ENCODE measurements around the gene PBX2. TPM values are rescaled to one million over a fixed set of nuclear protein-coding genes. Genes with fewer than 3 reads are reported as not detected.

PBX2 gene
- total RNA-seq, 1 donor: 19.6 TPM

DNA sequence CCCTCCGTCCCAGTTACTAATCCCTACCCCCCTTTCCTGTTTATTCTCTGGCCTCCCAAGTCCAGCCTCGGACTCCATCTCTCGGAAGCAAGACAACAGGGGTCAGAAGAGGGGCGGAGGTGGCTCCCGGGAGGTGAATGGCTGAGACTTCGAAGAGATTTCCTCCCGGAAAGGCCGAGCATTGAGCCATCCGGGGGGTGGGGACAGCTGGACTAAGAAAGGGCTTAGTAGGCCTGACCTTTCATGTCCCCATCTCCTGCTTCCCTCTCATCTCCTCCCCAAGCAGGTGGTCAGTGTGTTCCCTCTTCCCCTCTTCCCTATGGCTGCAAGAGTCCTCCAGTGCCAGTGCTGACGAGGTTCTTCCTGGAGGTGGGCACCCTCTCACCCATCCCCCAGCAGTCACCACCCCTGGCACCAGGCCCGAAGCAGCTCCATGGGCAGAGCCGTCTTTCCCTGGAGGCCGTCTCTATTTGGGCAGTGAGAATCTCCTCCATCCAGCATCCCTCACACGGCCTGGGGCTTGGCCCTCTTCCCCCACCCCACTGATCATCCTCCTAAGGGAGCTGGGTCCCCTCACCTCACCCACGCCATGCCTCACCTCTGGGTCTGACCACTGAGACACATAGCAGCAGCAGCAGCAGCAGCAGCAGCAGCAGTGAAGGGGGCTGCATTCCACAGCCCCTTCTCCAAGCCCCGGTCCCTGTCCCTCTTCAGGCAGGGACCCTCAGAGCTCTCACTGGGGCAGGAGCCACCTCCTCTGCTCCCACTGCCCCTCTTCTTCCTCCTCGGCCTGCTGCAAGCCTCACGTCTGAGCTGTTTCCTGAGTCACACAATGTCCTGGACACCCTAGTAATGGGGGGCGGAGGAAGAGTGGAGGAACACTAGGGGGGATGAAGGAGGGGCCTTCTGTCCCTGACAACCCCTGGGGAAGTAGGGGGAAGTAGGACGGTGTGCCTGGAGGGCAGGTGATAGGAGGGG, 33.5 kb upstream of the PBX2 start, which contains the start of gene NOTCH4:
Gene NOTCH4 (minus strand): TSS at position 810 of the 978 bp plus-strand sequence. CDS start 139 bp downstream, at position 671.
- DNase-seq (ENCODE audit: low read depth): no peak
- H3K4me3 ChIP-seq (ENCODE audit: low read depth, low read length): no peak within 1 kb of the TSS
- TF ChIP-seq, protein P1, sequence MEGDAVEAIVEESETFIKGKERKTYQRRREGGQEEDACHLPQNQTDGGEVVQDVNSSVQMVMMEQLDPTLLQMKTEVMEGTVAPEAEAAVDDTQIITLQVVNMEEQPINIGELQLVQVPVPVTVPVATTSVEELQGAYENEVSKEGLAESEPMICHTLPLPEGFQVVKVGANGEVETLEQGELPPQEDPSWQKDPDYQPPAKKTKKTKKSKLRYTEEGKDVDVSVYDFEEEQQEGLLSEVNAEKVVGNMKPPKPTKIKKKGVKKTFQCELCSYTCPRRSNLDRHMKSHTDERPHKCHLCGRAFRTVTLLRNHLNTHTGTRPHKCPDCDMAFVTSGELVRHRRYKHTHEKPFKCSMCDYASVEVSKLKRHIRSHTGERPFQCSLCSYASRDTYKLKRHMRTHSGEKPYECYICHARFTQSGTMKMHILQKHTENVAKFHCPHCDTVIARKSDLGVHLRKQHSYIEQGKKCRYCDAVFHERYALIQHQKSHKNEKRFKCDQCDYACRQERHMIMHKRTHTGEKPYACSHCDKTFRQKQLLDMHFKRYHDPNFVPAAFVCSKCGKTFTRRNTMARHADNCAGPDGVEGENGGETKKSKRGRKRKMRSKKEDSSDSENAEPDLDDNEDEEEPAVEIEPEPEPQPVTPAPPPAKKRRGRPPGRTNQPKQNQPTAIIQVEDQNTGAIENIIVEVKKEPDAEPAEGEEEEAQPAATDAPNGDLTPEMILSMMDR (IDR thresholded peaks at IDR 0.05; ENCODE audit: insufficient read depth, low read length): no peak

DNA sequence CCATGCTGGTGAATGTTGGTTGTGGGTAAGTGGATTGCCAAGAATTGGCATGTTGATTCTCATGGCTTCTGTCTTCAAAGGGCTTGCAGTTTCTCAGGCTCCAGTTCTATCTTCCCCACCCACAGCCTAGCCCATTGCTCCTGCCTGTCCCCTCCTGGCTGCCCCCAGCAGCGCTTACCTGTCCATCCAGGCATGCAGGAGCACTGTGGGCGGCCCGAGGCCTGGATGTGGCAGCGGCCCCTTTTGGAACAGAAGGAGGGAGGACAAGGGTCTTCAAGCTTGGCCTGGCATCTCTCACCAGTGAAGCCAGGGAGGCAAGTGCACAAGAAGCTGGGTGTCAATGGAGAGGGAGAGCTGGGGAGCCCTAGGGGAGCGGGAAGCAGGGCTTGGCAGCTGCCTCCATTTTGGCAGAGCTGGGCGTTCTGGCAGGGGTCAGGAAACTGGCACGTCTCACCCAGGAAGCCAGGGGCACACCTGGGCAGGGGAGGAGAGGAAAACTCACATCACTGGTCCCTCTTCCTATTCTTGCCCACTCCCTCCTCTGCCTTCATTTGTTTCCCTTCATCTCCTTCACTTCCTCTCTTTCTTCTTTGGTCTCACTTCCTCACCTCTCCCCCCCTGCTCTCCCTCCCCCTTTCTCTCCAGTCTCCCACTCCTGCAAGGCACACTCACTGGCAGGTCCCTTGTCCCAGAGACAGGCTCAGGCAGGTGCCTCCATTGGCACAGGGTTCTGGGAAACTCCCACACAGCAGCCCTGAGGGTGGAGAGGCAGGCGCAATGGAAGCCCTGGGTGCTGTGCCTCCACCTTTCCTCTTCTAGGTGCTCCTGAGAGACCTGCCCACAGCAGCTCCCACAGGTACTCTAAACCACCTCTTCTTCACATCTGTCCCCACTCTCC, 32.6 kb upstream of the PBX2 start:
- DNase-seq (ENCODE audit: low read depth): no peak
- TF ChIP-seq, protein P1 (IDR thresholded peaks at IDR 0.05; ENCODE audit: insufficient read depth, low read length): no peak

DNA sequence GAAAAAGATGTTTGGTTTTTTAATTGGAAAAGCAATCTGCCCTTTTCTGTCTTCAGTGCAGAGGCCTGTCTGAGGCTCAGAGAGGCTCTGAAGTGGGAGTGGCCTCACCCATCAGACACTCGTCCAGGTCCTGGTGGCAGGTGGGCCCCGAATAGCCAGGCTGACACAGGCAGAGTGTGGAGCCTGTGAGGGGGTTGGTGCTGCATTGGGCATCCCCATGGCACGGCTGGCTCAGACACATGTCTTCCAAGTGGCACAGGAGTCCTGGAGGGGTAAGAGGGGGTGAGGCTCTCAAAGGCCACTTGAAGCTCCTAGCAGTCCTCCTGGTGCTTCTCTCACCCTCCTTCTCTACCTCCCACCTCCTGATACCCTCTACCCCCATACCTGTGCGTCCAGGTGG, 30.0 kb upstream of the PBX2 start:
- TF ChIP-seq, protein P1 (IDR thresholded peaks at IDR 0.05; ENCODE audit: insufficient read depth, low read length): no peak
- DNase-seq (ENCODE audit: low read depth): no peak

More for the DNA sequence above, 32.6 kb upstream of the PBX2 start:
- no peak overlapping the region for H3K4me3 ChIP-seq (ENCODE audit: low read depth, low read length)

DNA sequence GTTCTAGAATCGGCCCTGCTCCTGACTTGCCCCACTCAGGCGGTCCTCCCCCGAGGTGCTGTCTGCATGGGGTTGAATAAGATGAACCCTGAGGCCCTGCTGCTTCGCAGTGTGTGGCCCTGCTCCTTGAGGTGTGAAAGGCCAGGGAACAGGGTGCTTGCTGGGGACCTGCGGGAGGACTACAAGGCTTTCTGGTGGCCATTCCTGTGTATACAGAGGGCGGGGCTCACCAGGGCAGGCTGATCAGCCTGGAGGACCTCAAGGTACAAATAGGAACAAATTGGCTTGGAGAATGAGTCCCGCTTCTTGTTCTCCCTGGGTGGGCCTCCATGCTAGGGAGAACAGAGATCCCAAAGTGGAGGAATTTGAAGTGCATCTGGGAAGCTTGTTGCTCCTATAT, 28.2 kb upstream of the PBX2 start:
- no peak overlapping the region for H3K4me3 ChIP-seq (ENCODE audit: low read depth, low read length)
- TF ChIP-seq, protein P1 (IDR thresholded peaks at IDR 0.05; ENCODE audit: insufficient read depth, low read length): no peak
- no peak for DNase-seq (ENCODE audit: low read depth)

More for the DNA sequence above, 30.0 kb upstream of the PBX2 start:
- H3K4me3 ChIP-seq (ENCODE audit: low read depth, low read length): no peak overlapping the region

DNA sequence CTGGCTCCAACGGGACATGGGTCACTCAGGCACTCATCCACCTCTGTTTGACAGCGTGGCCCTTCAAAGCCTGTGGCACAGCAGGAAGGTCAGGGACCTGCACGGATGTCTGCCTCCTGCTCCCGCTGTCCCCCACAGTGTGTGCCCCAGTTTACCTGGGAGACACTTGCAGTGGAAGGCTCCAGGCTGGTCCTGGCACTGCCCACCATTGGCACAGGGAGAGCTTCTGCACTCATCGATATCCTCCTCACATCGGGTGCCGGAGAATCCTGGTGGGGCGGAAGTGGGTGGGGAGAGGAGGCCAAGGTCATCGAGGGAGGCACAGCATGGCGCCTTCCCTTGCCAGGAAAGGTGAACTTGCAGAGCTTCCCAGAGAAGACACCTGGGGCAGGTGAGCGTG, 27.0 kb upstream of the PBX2 start:
- TF ChIP-seq, protein P1 (IDR thresholded peaks at IDR 0.05; ENCODE audit: insufficient read depth, low read length): no peak
- no peak for DNase-seq (ENCODE audit: low read depth)
- H3K4me3 ChIP-seq (ENCODE audit: low read depth, low read length): no peak overlapping the region

DNA sequence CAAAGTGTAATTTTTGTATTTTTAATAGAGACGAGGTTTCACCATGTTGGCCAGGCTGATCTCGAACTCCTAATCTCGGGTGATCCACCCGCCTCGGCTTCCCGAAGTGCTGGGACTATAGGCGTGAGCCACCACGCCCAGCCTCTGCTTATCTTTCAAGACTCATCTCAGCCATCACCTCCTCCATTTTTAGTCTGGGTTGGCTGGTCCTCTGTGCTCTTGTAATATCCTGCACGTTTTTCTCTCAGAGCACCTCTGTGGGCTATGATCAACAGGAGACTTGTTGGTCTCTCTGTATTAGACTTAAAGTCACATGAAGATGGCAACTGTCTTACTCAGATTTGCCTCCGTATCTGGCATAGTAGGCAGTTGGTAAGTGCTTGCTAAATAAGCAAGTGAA, 26.3 kb upstream of the PBX2 start:
- no peak overlapping the region for H3K4me3 ChIP-seq (ENCODE audit: low read depth, low read length)
- TF ChIP-seq, protein P1 (IDR thresholded peaks at IDR 0.05; ENCODE audit: insufficient read depth, low read length): no peak
- no peak for DNase-seq (ENCODE audit: low read depth)

All from fibroblast of the aortic adventitia (primary cell).